ENCODE data around the gene ACAP3.
A peak's percentile ranks its signal among the peaks of the same experiment; 100 is the strongest.

Gene ACAP3

GRCh38 chr1:1345384-1345783 lies 37.7 kb upstream of the ACAP3 start:
- Histone ChIP-seq H2AFZ (ENCODE audit: low read depth, low read length) (no peak overlapping the region), H3K4me2 (ENCODE audit: low read length) (no peak overlapping the region), H3K4me3 (ENCODE audit: low read length) (no peak overlapping the region), H3K9ac (ENCODE audit: low read length) (no peak overlapping the region), H3K9me3 (ENCODE audit: insufficient read depth, low read length) (no peaks in the 10 kb centered on the region), H3K27me3 (ENCODE audit: low read depth, low read length) (no peaks in the 10 kb centered on the region), H3K4me1 (ENCODE audit: low read length) (peaks cover 9% of the 10 kb centered on the region), H3K36me3 (replicated peaks; ENCODE audit: low read depth, low read length) (peaks cover 12% of the 10 kb centered on the region), H3K27ac (ENCODE audit: low read length) (no peak overlapping the region), H4K20me1 (ENCODE audit: insufficient read depth, low read length) (peaks cover 41% of the 10 kb centered on the region; the same call in 1 of the 2 replicates), H3K79me2 (ENCODE audit: low read length) (peaks cover 56% of the 10 kb centered on the region)
- TF ChIP-seq EZH2phosphoT487 (IDR thresholded peaks at IDR 0.05; ENCODE audit: low read depth) (no peak), CTCF (IDR thresholded peaks at IDR 0.05; ENCODE audit: low read depth, low read length) (no peak)

- no peak overlapping the region for H3K9ac ChIP-seq (ENCODE audit: low read length)
- no peaks in the 10 kb centered on the region for H3K27me3 ChIP-seq (ENCODE audit: low read depth, low read length)
- peaks cover 12% of the 10 kb centered on the region for H3K36me3 ChIP-seq (replicated peaks; ENCODE audit: low read depth, low read length)
- peaks cover 41% of the 10 kb centered on the region; the same call in 1 of the 2 replicates for H4K20me1 ChIP-seq (ENCODE audit: insufficient read depth, low read length)
- H3K9me3 ChIP-seq (ENCODE audit: insufficient read depth, low read length), result no peaks in the 10 kb centered on the region
- peaks cover 56% of the 10 kb centered on the region for H3K79me2 ChIP-seq (ENCODE audit: low read length)
- no peak overlapping the region for H3K4me3 ChIP-seq (ENCODE audit: low read length)
- peaks cover 9% of the 10 kb centered on the region for H3K4me1 ChIP-seq (ENCODE audit: low read length)
- no peak overlapping the region for H2AFZ ChIP-seq (ENCODE audit: low read depth, low read length)
- TF ChIP-seq EZH2phosphoT487 (IDR thresholded peaks at IDR 0.05; ENCODE audit: low read depth) (no peak), CTCF (IDR thresholded peaks at IDR 0.05; ENCODE audit: low read depth, low read length) (peak; percentile 50)
- H3K4me2 ChIP-seq (ENCODE audit: low read length), result no peak overlapping the region
- no peak overlapping the region for H3K27ac ChIP-seq (ENCODE audit: low read length)
These were observed 37.1 kb upstream of the ACAP3 start for GRCh38 chr1:1344655-1345361.

GRCh38 chr1:1343811-1344421 lies 36.2 kb upstream of the ACAP3 start:
- Histone ChIP-seq H3K27ac (ENCODE audit: low read length) (no peak overlapping the region), H3K27me3 (ENCODE audit: low read depth, low read length) (no peaks in the 10 kb centered on the region), H3K4me3 (ENCODE audit: low read length) (no peak overlapping the region), H3K9me3 (ENCODE audit: insufficient read depth, low read length) (no peaks in the 10 kb centered on the region), H3K4me2 (ENCODE audit: low read length) (no peak overlapping the region), H3K36me3 (replicated peaks; ENCODE audit: low read depth, low read length) (peaks cover 12% of the 10 kb centered on the region), H3K79me2 (ENCODE audit: low read length) (peaks cover 56% of the 10 kb centered on the region), H4K20me1 (ENCODE audit: insufficient read depth, low read length) (peaks cover 41% of the 10 kb centered on the region; the same call in 1 of the 2 replicates), H3K9ac (ENCODE audit: low read length) (no peak overlapping the region), H3K4me1 (ENCODE audit: low read length) (peaks cover 9% of the 10 kb centered on the region), H2AFZ (ENCODE audit: low read depth, low read length) (no peak overlapping the region)
- TF ChIP-seq CTCF (IDR thresholded peaks at IDR 0.05; ENCODE audit: low read depth, low read length) (no peak), EZH2phosphoT487 (IDR thresholded peaks at IDR 0.05; ENCODE audit: low read depth) (no peak)

- peaks cover 12% of the 10 kb centered on the region for H3K36me3 ChIP-seq (replicated peaks; ENCODE audit: low read depth, low read length)
- no peak for TF ChIP-seq EZH2phosphoT487 (IDR thresholded peaks at IDR 0.05; ENCODE audit: low read depth)
- TF ChIP-seq CTCF (IDR thresholded peaks at IDR 0.05; ENCODE audit: low read depth, low read length), result no peak
- peaks cover 37% of the 10 kb centered on the region; the same call in 1 of the 2 replicates for H4K20me1 ChIP-seq (ENCODE audit: insufficient read depth, low read length)
- peaks cover 4% of the 10 kb centered on the region for H3K4me1 ChIP-seq (ENCODE audit: low read length)
- H3K27me3 ChIP-seq (ENCODE audit: low read depth, low read length), result no peaks in the 10 kb centered on the region
- no peak overlapping the region for H3K27ac ChIP-seq (ENCODE audit: low read length)
- no peak overlapping the region for H3K9ac ChIP-seq (ENCODE audit: low read length)
- peaks cover 43% of the 10 kb centered on the region for H3K79me2 ChIP-seq (ENCODE audit: low read length)
- no peak overlapping the region for H3K4me2 ChIP-seq (ENCODE audit: low read length)
- H2AFZ ChIP-seq (ENCODE audit: low read depth, low read length), result no peak overlapping the region
- H3K9me3 ChIP-seq (ENCODE audit: insufficient read depth, low read length), result no peaks in the 10 kb centered on the region
- H3K4me3 ChIP-seq (ENCODE audit: low read length), result no peak overlapping the region
These were observed 34.9 kb upstream of the ACAP3 start for GRCh38 chr1:1342584-1343115.

Data from OCI-LY3 (cell line).